SK-N-SH (cell line): Measurements from ENCODE around the gene EIPR1.

Experiments
- FOXM1 ChIP-seq: IDR thresholded peaks from 2 replicates; pipeline ENCODE4 v1.4.0; 2012; ENCODE audit warnings: low read depth, mild to moderate bottlenecking
- POLR2AphosphoS5 ChIP-seq: IDR thresholded peaks from 2 replicates; pipeline ENCODE4 v1.6.1; 2012; ENCODE audit warnings: low read depth, low read length
- RCOR1 ChIP-seq: fragments of 150-350 bp; IDR thresholded peaks from 2 replicates; pipeline ENCODE4 v1.6.1; 2017; ENCODE audit warnings: antibody characterized with exemption, low read length
- TF ChIP-seq, protein P1 (sequence below): fragments of 200-600 bp; sonication (generic); IDR thresholded peaks from 2 replicates; pipeline ENCODE4 v1.6.1; 2017; ENCODE audit warnings: antibody characterized with exemption, mild to moderate bottlenecking, moderate library complexity
- TF ChIP-seq, protein P2 (sequence below): fragments of 150-350 bp; IDR thresholded peaks from 2 replicates; pipeline ENCODE4 v1.6.1; 2017; ENCODE audit warnings: antibody characterized with exemption, low read length, low read depth, borderline replicate concordance

DNA sequence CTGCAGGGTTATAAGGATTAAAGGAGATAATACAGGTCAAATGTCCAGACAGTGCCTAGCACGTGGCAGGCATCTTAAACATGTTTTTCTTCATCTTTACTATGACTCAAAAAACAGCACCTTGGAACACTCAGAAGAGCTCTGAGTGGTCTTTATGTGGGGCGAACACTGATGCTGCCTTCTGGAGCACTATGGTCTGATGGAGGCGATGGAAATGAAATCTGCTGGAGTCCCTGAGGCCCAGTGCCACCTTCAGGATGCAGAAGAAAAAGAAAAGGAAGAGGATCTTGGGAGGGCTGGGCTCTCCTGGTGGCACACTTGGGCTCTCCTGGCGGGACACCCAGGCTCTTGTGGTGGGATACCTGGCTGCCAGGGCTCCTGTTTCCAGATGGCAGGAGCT is 171.8 kb downstream of the EIPR1 start:
- TF ChIP-seq, protein P1, sequence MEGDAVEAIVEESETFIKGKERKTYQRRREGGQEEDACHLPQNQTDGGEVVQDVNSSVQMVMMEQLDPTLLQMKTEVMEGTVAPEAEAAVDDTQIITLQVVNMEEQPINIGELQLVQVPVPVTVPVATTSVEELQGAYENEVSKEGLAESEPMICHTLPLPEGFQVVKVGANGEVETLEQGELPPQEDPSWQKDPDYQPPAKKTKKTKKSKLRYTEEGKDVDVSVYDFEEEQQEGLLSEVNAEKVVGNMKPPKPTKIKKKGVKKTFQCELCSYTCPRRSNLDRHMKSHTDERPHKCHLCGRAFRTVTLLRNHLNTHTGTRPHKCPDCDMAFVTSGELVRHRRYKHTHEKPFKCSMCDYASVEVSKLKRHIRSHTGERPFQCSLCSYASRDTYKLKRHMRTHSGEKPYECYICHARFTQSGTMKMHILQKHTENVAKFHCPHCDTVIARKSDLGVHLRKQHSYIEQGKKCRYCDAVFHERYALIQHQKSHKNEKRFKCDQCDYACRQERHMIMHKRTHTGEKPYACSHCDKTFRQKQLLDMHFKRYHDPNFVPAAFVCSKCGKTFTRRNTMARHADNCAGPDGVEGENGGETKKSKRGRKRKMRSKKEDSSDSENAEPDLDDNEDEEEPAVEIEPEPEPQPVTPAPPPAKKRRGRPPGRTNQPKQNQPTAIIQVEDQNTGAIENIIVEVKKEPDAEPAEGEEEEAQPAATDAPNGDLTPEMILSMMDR, result no peak
- TF ChIP-seq, protein P2, sequence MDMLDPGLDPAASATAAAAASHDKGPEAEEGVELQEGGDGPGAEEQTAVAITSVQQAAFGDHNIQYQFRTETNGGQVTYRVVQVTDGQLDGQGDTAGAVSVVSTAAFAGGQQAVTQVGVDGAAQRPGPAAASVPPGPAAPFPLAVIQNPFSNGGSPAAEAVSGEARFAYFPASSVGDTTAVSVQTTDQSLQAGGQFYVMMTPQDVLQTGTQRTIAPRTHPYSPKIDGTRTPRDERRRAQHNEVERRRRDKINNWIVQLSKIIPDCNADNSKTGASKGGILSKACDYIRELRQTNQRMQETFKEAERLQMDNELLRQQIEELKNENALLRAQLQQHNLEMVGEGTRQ, result no peak
- TF ChIP-seq RCOR1, result no peak
- no peak for TF ChIP-seq FOXM1
- no peak for TF ChIP-seq POLR2AphosphoS5
